ENCODE results near the gene ABCG1.

Gene ABCG1

GRCh38 chr21:42209801-42210479, 9.0 kb upstream of the ABCG1 start:
- no peak for TF ChIP-seq CTCF (IDR thresholded peaks at IDR 0.05; ENCODE audit: low read depth, low read length)
- H3K4me3 ChIP-seq (ENCODE audit: low read depth, low read length), result no peak overlapping the region

- TF ChIP-seq CTCF (IDR thresholded peaks at IDR 0.05; ENCODE audit: low read depth, low read length), result no peak
- no peak overlapping the region for H3K4me3 ChIP-seq (ENCODE audit: low read depth, low read length)
Observed at GRCh38 chr21:42212266-42212665, 6.7 kb upstream of the ABCG1 start.

GRCh38 chr21:42213082-42213774, 5.7 kb upstream of the ABCG1 start:
- no peak for TF ChIP-seq CTCF (IDR thresholded peaks at IDR 0.05; ENCODE audit: low read depth, low read length)
- H3K4me3 ChIP-seq (ENCODE audit: low read depth, low read length), result no peak overlapping the region

GRCh38 chr21:42214081-42214750, 4.7 kb upstream of the ABCG1 start:
- no peak for TF ChIP-seq CTCF (IDR thresholded peaks at IDR 0.05; ENCODE audit: low read depth, low read length)
- no peak overlapping the region for H3K4me3 ChIP-seq (ENCODE audit: low read depth, low read length)

GRCh38 chr21:42214921-42215320, 4.0 kb upstream of the ABCG1 start:
- H3K4me3 ChIP-seq (ENCODE audit: low read depth, low read length), result no peak overlapping the region
- TF ChIP-seq CTCF (IDR thresholded peaks at IDR 0.05; ENCODE audit: low read depth, low read length), result no peak

- no peak for TF ChIP-seq CTCF (IDR thresholded peaks at IDR 0.05; ENCODE audit: low read depth, low read length)
- no peak overlapping the region for H3K4me3 ChIP-seq (ENCODE audit: low read depth, low read length)
Observed at GRCh38 chr21:42215942-42216725, 2.8 kb upstream of the ABCG1 start.
